NT2/D1 (cell line): ENCODE measurements around the gene SLC38A6.
"Not testable (repeated sequence)": the region's sequence is repeated elsewhere in the genome, so short reads cannot be mapped to it uniquely, and the experiment has no call there.

Source experiments
- DNase-seq: peaks from one replicate; pipeline ENCODE4 v3.0.0-alpha.2; 2011; ENCODE audit warnings: low read depth, low spot score
- H3K27me3 ChIP-seq: 2 replicates; pipeline ENCODE4 v1.6.0; 2011; ENCODE audit warnings: mild to moderate bottlenecking; ENCODE audit not compliant: insufficient read length, insufficient read depth
- H3K36me3 ChIP-seq: 2 replicates; pipeline ENCODE4 v1.6.1; 2011; ENCODE audit warnings: mild to moderate bottlenecking, low read length, mixed read lengths; ENCODE audit not compliant: insufficient read depth, insufficient read length
- H3K4me1 ChIP-seq: 2 replicates; pipeline ENCODE4 v1.5.1; 2011; ENCODE audit not compliant: insufficient read depth, insufficient read length
- H3K4me3 ChIP-seq: 2 replicates; pipeline ENCODE4 v1.5.1; 2011; ENCODE audit warnings: low read depth; ENCODE audit not compliant: insufficient read length
- H3K9ac ChIP-seq: 2 replicates; pipeline ENCODE4 v1.6.0; 2011; ENCODE audit warnings: low read depth; ENCODE audit not compliant: insufficient read length
- H3K9me3 ChIP-seq: 2 replicates; pipeline ENCODE4 v1.5.1; 2011; ENCODE audit warnings: mild to moderate bottlenecking, low read length; ENCODE audit not compliant: insufficient read depth
- SUZ12 ChIP-seq: IDR thresholded peaks from 2 replicates; pipeline ENCODE4 v1.6.1; 2011; ENCODE audit not compliant: insufficient read length, insufficient read depth; ENCODE audit errors: extremely low read depth
- YY1 ChIP-seq: IDR thresholded peaks from 2 replicates; pipeline ENCODE4 v1.6.1; 2011; ENCODE audit not compliant: insufficient read length, insufficient read depth
- ZNF274 ChIP-seq: IDR thresholded peaks from 2 replicates; pipeline ENCODE4 v1.6.1; 2011; ENCODE audit warnings: mild to moderate bottlenecking, low read depth, low read length

Gene SLC38A6

DNA sequence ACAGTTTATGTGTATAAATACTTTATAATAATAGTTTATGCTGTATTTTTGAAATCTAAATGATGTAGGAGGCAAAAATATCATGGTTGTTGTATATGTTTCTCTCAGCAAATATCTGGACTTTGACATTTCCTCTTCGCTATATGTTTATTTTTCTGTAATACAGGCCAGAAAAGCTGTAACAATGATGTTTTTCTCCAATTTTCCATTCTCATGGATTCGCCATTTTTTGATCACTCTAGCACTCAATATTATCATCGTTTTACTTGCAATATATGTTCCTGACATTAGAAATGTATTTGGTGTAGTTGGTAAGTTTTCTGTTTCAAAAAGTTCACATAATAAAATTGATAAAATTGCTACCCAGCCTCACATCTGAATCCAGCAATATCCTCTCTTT lies 70.6 kb downstream of the SLC38A6 start:
- H3K9ac ChIP-seq: no peak overlapping the region
- no peaks in the 10 kb centered on the region for H3K36me3 ChIP-seq
- no peak overlapping the region for H3K4me3 ChIP-seq
- no peak for DNase-seq
- H3K9me3 ChIP-seq: no peaks in the 10 kb centered on the region
- no peaks in the 10 kb centered on the region for H3K4me1 ChIP-seq
- no peaks in the 10 kb centered on the region for H3K27me3 ChIP-seq
- TF ChIP-seq ZNF274 (no peak), SUZ12 (no peak), YY1 (no peak)

DNA sequence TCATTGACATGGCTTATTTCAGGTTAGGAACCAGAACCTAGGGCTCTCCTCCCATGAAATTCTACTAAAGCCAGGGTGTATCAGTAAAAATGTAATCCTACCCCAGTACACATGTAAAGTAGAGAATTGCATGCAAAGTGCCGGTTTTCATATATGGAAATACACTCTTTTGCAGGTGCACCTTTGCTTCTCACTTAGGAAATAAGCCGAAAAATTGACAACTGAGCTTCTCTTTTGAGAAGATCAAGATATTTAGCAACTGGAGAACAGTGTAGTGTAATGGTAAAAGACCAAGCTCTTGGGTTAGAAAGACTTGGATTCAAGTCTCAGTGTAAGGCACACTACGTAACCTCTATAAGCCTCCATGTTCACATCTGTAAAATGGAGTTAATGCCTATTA lies 82.4 kb downstream of the SLC38A6 start:
- H3K9ac ChIP-seq: no peak overlapping the region
- no peaks in the 10 kb centered on the region for H3K27me3 ChIP-seq
- no peak for TF ChIP-seq YY1
- TF ChIP-seq ZNF274: no peak
- no peak overlapping the region for H3K4me3 ChIP-seq
- H3K9me3 ChIP-seq: no peaks in the 10 kb centered on the region
- no peak for DNase-seq
- no peaks in the 10 kb centered on the region for H3K36me3 ChIP-seq
- H3K4me1 ChIP-seq: no peaks in the 10 kb centered on the region

DNA sequence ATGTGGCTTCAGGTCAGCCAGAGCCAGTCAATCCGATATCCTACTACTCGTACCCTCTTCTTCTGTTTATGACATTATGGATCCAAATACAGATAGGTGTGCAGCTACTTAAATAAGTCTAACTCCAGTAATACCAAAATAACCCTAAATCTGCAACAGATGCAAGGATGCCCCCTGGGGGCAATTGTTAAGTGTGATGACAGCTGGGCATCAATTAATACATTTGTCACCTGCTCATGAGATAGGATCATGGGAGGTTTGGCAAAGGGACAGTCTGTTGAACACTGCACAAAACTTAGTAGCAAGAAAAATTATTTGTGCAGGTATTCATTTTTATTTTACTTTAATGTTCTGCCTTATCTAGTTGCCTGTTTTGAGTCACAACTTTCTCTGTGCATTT lies 83.2 kb downstream of the SLC38A6 start:
- TF ChIP-seq SUZ12 (no peak), ZNF274 (no peak), YY1 (no peak)
- H3K36me3 ChIP-seq: no peaks in the 10 kb centered on the region
- no peak overlapping the region for H3K4me3 ChIP-seq
- H3K9ac ChIP-seq: no peak overlapping the region
- H3K27me3 ChIP-seq: no peaks in the 10 kb centered on the region
- H3K4me1 ChIP-seq: no peaks in the 10 kb centered on the region
- no peaks in the 10 kb centered on the region for H3K9me3 ChIP-seq
- no peak for DNase-seq

DNA sequence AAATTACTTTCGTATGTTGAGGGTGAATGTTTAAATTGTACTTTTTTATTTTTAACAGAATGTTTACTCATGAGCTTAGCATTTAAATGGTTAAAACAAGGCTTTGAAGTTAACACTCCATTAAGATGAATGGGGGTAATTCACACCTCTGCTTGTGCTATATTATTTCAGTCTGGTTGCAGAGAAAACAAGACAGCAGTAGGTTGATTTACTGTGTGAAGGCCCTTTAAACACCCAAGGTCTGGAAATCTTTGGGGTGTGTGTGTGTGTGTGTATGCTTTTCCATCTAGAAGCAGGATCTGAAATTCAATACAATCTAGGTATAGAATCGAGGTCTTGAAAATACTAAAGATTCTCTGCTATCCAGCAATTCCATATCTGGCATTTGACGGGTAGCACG lies 83.8 kb downstream of the SLC38A6 start:
- Histone ChIP-seq H3K4me3 (no peak overlapping the region), H3K36me3 (no peaks in the 10 kb centered on the region), H3K27me3 (no peaks in the 10 kb centered on the region), H3K4me1 (no peaks in the 10 kb centered on the region), H3K9ac (no peak overlapping the region), H3K9me3 (no peaks in the 10 kb centered on the region)
- no peak for DNase-seq
- no peak for TF ChIP-seq ZNF274
- TF ChIP-seq SUZ12: no peak
- no peak for TF ChIP-seq YY1

DNA sequence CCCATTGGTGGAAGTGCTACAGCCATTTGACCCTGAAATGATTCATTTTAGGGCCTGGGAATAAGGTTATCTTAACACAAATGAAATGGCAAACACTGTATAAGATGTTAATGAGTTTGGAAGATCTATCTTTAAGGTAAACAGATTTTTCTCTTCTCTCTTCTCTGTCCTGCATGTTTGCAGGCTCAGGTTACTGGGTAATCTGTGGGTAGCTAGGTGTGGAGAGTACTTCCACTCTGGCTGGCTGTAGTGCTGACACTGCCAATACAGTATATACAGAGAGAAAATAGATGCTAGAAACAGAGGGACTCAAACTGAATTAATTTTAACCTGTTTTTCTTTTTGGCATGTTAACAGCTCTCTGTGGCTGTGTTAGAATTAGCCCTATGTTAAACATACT lies 84.6 kb downstream of the SLC38A6 start:
- DNase-seq: no peak
- Histone ChIP-seq H3K9me3 (no peaks in the 10 kb centered on the region), H3K9ac (no peak overlapping the region), H3K36me3 (no peaks in the 10 kb centered on the region), H3K4me1 (no peaks in the 10 kb centered on the region), H3K4me3 (no peak overlapping the region), H3K27me3 (no peaks in the 10 kb centered on the region)
- TF ChIP-seq ZNF274: no peak
- no peak for TF ChIP-seq SUZ12
- no peak for TF ChIP-seq YY1

DNA sequence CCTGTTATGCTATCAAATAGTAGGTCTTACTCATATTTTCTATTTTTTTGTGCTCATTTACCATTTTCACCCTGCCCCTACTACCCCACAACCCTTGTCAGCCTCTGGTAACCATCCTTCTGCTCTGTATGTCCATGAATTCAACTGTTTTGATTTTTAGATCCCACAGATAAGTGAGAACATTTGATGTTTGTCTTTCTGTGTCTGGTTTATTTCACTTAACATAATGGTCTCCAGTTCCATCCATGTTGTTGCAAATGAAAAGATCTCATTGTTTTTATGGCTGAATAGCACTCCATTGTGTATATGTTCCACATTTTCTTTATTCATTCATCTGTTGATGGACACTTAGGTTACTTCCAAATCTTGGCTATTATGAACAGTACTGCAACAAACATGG lies 91.4 kb downstream of the SLC38A6 start:
- not testable (repeated sequence) for H3K9ac ChIP-seq, H3K4me1 ChIP-seq, DNase-seq, H3K27me3 ChIP-seq, H3K36me3 ChIP-seq, H3K9me3 ChIP-seq, H3K4me3 ChIP-seq

DNA sequence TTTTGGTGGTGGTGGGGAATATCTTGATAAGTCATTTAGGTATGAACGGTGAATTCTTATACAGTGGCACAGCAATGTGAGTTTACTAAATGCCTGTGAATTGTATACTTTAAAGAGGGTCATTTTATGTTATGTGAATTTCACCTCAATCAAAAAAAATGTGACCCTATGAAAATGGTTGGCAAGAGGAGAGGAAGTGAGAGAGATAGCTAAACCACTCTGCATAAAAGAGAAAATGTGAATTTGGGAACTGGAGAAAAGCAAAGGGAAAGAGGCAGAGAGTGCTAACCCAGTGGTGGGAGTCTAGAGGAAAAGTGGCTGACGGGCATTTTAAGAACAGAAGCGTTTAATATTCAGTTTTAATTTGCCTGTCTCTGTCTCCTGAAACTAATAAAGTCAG lies 93.8 kb downstream of the SLC38A6 start:
- H3K4me3 ChIP-seq: no peak overlapping the region
- no peak for DNase-seq
- H3K4me1 ChIP-seq: no peaks in the 10 kb centered on the region
- TF ChIP-seq ZNF274: no peak
- TF ChIP-seq YY1: no peak
- no peak for TF ChIP-seq SUZ12
- no peaks in the 10 kb centered on the region for H3K27me3 ChIP-seq
- H3K9ac ChIP-seq: no peak overlapping the region
- H3K36me3 ChIP-seq: no peaks in the 10 kb centered on the region
- no peaks in the 10 kb centered on the region for H3K9me3 ChIP-seq

DNA sequence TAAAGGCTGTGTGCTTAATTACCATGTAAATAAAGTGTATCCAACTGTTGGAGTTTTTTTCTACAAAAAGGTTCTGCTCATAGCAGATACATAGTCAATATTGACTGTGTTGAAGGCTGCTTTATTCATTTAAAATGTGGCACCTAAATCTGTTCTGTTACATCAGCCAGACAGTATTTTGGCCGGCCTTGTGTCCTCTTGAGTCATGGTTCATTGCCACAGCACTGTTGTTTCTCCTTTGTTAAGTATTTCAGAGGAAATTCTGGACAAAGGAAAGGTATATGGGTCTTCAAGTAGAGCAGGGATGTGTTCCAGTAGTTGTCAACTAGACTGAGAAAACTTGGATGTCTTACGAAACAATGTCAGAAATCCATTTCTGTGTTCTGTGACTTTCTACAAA lies 95.5 kb downstream of the SLC38A6 start:
- no peak overlapping the region for H3K9ac ChIP-seq
- H3K4me3 ChIP-seq: no peak overlapping the region
- H3K36me3 ChIP-seq: no peaks in the 10 kb centered on the region
- H3K9me3 ChIP-seq: no peaks in the 10 kb centered on the region
- TF ChIP-seq SUZ12 (no peak), YY1 (no peak), ZNF274 (no peak)
- H3K4me1 ChIP-seq: peaks cover 2% of the 10 kb centered on the region
- DNase-seq: no peak
- no peaks in the 10 kb centered on the region for H3K27me3 ChIP-seq
